ENCODE measurements around the gene TMEM245. TPM values are rescaled to one million over a fixed set of nuclear protein-coding genes. Genes with fewer than 3 reads are reported as not detected.

Gene TMEM245
- total RNA-seq, 2 experiments from 2014 or later, result 23.3 to 26.7 TPM

DNA sequence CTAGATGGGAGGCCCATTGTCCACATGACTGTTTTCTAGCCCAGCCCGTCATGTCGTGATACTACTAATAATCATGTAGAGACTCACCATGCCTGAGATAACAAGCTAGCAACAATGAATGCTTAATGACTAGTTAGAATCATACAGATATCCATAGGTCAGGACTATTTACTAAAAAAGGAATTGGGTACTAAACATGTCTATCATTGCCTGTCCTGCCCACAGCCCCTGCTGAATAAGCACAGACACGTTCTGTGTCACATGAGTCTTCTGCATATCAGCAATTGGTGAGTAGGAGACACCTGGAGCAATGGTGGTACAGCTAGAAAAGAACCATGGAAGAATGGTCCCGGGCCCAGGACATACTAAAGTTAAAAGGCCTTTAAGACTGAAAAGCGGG, 29.3 kb upstream of the TMEM245 start:
- H3K27ac Mint-ChIP-seq, result no peak overlapping the region
- CTCF ChIA-PET, result interaction anchor here (0.8 kb wide), 1 partner anchor 9 kb away, joined by 3 read pairs; no protein-coding TSS in a partner anchor
- ATAC-seq (no peak), DNase-seq (no peak)
- TF ChIP-seq, protein P1, sequence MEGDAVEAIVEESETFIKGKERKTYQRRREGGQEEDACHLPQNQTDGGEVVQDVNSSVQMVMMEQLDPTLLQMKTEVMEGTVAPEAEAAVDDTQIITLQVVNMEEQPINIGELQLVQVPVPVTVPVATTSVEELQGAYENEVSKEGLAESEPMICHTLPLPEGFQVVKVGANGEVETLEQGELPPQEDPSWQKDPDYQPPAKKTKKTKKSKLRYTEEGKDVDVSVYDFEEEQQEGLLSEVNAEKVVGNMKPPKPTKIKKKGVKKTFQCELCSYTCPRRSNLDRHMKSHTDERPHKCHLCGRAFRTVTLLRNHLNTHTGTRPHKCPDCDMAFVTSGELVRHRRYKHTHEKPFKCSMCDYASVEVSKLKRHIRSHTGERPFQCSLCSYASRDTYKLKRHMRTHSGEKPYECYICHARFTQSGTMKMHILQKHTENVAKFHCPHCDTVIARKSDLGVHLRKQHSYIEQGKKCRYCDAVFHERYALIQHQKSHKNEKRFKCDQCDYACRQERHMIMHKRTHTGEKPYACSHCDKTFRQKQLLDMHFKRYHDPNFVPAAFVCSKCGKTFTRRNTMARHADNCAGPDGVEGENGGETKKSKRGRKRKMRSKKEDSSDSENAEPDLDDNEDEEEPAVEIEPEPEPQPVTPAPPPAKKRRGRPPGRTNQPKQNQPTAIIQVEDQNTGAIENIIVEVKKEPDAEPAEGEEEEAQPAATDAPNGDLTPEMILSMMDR (IDR thresholded peaks at IDR 0.05), result no peak
- POLR2A ChIA-PET, result no interaction called here
- H3K36me3 Mint-ChIP-seq (ENCODE audit: low read depth), result no peaks in the 10 kb centered on the region
- H3K9me3 Mint-ChIP-seq, result peaks cover 8% of the 10 kb centered on the region
- intact Hi-C loops (cut with micrococcal nuclease), result no loop called here
- H3K4me3 Mint-ChIP-seq, result no peak overlapping the region
- H3K4me1 Mint-ChIP-seq (ENCODE audit: low read depth), result peaks cover 2% of the 10 kb centered on the region
- H3K27me3 Mint-ChIP-seq, result peaks cover 4% of the 10 kb centered on the region

DNA sequence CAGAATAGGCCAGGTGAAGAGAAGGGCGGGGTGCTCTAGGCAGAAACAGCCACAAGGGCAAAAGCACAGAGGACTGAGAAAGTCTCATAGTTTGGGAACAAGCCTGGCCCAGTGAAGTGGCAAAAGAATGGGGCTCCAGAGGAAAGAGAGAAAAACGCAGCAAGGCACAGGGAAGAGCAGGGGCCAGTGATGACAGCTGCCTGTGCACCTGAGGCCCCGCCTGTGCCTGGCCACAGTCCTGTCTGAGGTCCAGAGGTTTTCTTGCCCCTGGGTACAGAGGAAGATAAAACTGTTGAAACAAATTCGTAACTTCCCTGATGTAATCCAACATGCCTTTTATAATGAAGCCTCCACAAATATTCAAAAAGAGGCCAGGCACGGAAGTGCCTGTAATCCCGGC, 25.3 kb upstream of the TMEM245 start:
- ChIA-PET POLR2A (no interaction called here), CTCF (no interaction called here)
- Mint-ChIP-seq H3K4me3 (no peak overlapping the region), H3K9me3 (no peaks in the 10 kb centered on the region), H3K27ac (no peak overlapping the region), H3K36me3 (ENCODE audit: low read depth) (no peaks in the 10 kb centered on the region), H3K27me3 (peaks cover 2% of the 10 kb centered on the region), H3K4me1 (ENCODE audit: low read depth) (peaks cover 5% of the 10 kb centered on the region)
- TF ChIP-seq, protein P1 (IDR thresholded peaks at IDR 0.05), result no peak
- intact Hi-C loops (cut with micrococcal nuclease), result no loop called here
- DNase-seq (no peak), ATAC-seq (no peak)

DNA sequence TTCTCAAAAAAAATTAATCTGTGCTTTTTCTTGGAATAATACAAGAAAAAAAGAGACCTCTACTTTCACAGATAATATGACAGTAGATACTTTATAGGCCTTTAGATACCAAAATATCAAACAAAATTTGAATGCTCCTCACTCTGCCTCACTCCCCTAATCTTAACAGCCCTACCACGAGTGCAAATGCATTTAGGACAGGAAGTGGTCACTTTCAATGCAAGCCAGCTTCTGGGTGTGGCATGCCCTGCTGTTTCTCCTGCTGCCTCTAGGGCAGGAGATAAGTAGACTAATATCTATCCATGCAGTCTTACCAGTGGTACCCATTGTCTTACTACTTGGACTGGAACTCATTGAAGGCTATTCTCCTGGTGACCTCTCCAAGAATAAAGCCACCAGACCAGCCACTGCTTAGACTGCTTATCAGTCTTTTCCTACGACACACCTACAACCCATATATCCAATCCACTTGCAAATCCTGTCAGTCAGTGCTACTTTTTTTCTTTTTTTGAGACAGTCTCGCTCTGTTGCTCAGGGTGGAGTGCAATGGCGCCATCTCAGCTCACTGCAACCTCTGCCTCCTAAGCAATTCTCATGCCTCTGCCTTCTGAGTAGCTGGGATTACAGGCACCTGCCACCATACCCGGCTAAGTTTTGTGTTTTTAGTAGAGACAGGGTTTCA, 24.3 kb upstream of the TMEM245 start:
- Mint-ChIP-seq H3K27me3 (peaks cover 2% of the 10 kb centered on the region), H3K27ac (no peak overlapping the region), H3K4me1 (ENCODE audit: low read depth) (peaks cover 5% of the 10 kb centered on the region), H3K9me3 (no peaks in the 10 kb centered on the region), H3K4me3 (no peak overlapping the region), H3K36me3 (ENCODE audit: low read depth) (no peaks in the 10 kb centered on the region)
- intact Hi-C loops (cut with micrococcal nuclease), result no loop called here
- CTCF ChIA-PET, result interaction anchor here (0.6 kb wide), 1 partner anchor 14 kb away, joined by 3 read pairs; no protein-coding TSS in a partner anchor
- DNase-seq (peak; percentile 45), ATAC-seq (peak; percentile 90)
- POLR2A ChIA-PET, result no interaction called here
- TF ChIP-seq, protein P1 (IDR thresholded peaks at IDR 0.05), result peak; percentile 28

DNA sequence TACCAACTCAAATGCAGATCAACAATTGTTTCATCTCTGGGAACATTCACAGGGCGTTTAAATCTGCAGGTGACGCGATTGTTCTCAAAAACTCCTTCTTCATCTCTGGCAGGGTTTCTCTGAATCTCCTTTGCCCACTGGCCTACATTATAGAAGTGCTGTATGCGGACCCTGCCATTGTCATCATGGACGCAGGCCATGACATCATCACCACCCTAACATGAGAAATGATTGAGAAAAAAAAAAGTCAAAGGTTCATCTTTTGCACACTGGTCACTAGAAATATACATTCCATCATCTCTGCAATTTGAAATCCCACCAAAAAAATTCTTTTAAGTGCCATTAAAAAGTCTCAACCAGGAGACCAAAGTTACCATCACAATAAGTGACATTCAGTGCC, 21.6 kb upstream of the TMEM245 start:
- Mint-ChIP-seq H3K27ac (no peak overlapping the region), H3K9me3 (no peaks in the 10 kb centered on the region), H3K4me3 (no peak overlapping the region), H3K4me1 (ENCODE audit: low read depth) (peaks cover 5% of the 10 kb centered on the region), H3K36me3 (ENCODE audit: low read depth) (no peaks in the 10 kb centered on the region), H3K27me3 (peaks cover 2% of the 10 kb centered on the region)
- CTCF ChIA-PET, result no interaction called here
- DNase-seq (no peak), ATAC-seq (no peak)
- intact Hi-C loops (cut with micrococcal nuclease), result no loop called here
- POLR2A ChIA-PET, result no interaction called here
- TF ChIP-seq, protein P1 (IDR thresholded peaks at IDR 0.05), result no peak

DNA sequence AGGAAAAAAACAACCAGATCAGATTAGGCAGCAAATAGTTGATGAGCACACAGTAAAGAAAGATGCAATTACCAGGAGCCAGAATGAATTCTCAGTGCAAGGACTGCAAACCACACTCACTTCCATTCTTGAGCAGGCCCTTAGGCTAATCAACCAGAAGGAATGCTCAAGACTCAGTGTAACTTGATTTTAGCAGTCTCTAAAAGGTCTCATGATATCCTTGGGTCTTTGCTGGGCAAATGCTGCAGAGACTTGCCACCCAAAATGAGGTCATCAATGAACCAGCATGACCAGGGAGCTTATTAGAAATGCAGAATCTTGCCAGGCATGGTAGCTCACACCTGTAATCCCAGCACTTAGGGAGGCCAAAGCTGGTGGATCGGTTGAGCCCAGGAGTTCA, 20.1 kb upstream of the TMEM245 start:
- Mint-ChIP-seq H3K27ac (no peak overlapping the region), H3K4me1 (ENCODE audit: low read depth) (peaks cover 5% of the 10 kb centered on the region), H3K36me3 (ENCODE audit: low read depth) (no peaks in the 10 kb centered on the region), H3K27me3 (no peaks in the 10 kb centered on the region), H3K4me3 (no peak overlapping the region), H3K9me3 (no peaks in the 10 kb centered on the region)
- TF ChIP-seq, protein P1 (IDR thresholded peaks at IDR 0.05), result no peak
- CTCF ChIA-PET, result interaction anchor here (1.3 kb wide), 1 partner anchor 15 kb away, joined by 3 read pairs; no protein-coding TSS in a partner anchor
- POLR2A ChIA-PET, result interaction anchor here (0.6 kb wide), 1 partner anchor 24 kb away, joined by 3 read pairs; no protein-coding TSS in a partner anchor
- ATAC-seq (no peak), DNase-seq (no peak)
- intact Hi-C loops (cut with micrococcal nuclease), result no loop called here
